ENCODE data around the gene ST3GAL3. TPM values are rescaled to one million over a fixed set of nuclear protein-coding genes. Genes with fewer than 3 reads are reported as not detected.

The ST3GAL3 gene
- polyA plus RNA-seq, 1 donor (not counting 4 experiments of a cell fraction or from before 2014, with no cell fraction given) = 10.0 TPM

- H3K9me1 ChIP-seq (ENCODE audit: control insufficient read depth, extremely low read depth, insufficient read depth, low read length) = no peaks in the 10 kb centered on the region
- FAIRE-seq = no peak
- no peak overlapping the region for H3K9ac ChIP-seq (ENCODE audit: control insufficient read depth, extremely low read depth, insufficient read depth, low read length)
- H3K79me2 ChIP-seq (ENCODE audit: control insufficient read depth, insufficient read depth, low read length) = no peaks in the 10 kb centered on the region
- no peak overlapping the region for H3K27ac ChIP-seq (ENCODE audit: control insufficient read depth, insufficient read depth, low read length)
- H3K4me2 ChIP-seq (ENCODE audit: control insufficient read depth, extremely low read depth, insufficient read depth, low read depth, low read length) = no peak overlapping the region
- no peak overlapping the region for H3K4me3 ChIP-seq (ENCODE audit: control insufficient read depth in 2 of 3, extremely low read depth in 1 of 3, insufficient read depth in 2 of 3, low read depth in 1 of 3, low read length in 3 of 3)
- no peaks in the 10 kb centered on the region for H4K20me1 ChIP-seq (ENCODE audit: control insufficient read depth, extremely low read depth, insufficient read depth, low read length)
- no peak overlapping the region for H2AFZ ChIP-seq (ENCODE audit: control insufficient read depth, low read length)
- no peak for TF ChIP-seq EZH2 (IDR thresholded peaks at IDR 0.05; ENCODE audit: low read length)
- TF ChIP-seq CTCF (optimal IDR thresholded peaks at IDR 0.05 in 1 of 3, IDR thresholded peaks at IDR 0.05 in 1 of 3, conservative IDR thresholded peaks at IDR 0.05 in 1 of 3; ENCODE audit: extremely low read depth in 1 of 3, insufficient read depth in 2 of 3, low read length in 3 of 3) = no peak
- H3K4me1 ChIP-seq (ENCODE audit: control insufficient read depth, extremely low read depth, insufficient read depth, low read length) = peaks cover 4% of the 10 kb centered on the region
- peaks cover 62 to 72% of the 10 kb centered on the region in 2 experiments for H3K36me3 ChIP-seq (ENCODE audit: control insufficient read depth in 2 of 2, extremely low read depth in 1 of 2, insufficient read depth in 2 of 2, low read length in 2 of 2)
- H3K9me3 ChIP-seq (ENCODE audit: control insufficient read depth, low read depth, low read length) = no peaks in the 10 kb centered on the region
- dilution Hi-C loops (cut with MboI; ENCODE audit: extremely low pct_ligation_motif_present, low sequenced_read_pairs) = no loop called here
- DNase-seq (ENCODE audit: low read depth, low spot score) = no peak
- no peaks in the 10 kb centered on the region for H3K27me3 ChIP-seq (ENCODE audit: control insufficient read depth, extremely low read depth, insufficient read depth, low read length)
Measured at GRCh38 chr1:43689289-43689688, 18.0 kb upstream of the ST3GAL3 start.

GRCh38 chr1:43691871-43692815 is 15.2 kb upstream of the ST3GAL3 start:
- FAIRE-seq (no peak), DNase-seq (ENCODE audit: low read depth, low spot score) (no peak)
- H2AFZ ChIP-seq (ENCODE audit: control insufficient read depth, low read length) = no peak overlapping the region
- H3K9me1 ChIP-seq (ENCODE audit: control insufficient read depth, extremely low read depth, insufficient read depth, low read length) = no peaks in the 10 kb centered on the region
- peaks cover 68 to 87% of the 10 kb centered on the region in 2 experiments for H3K36me3 ChIP-seq (ENCODE audit: control insufficient read depth in 2 of 2, extremely low read depth in 1 of 2, insufficient read depth in 2 of 2, low read length in 2 of 2)
- no peak for TF ChIP-seq CTCF (optimal IDR thresholded peaks at IDR 0.05 in 1 of 3, IDR thresholded peaks at IDR 0.05 in 1 of 3, conservative IDR thresholded peaks at IDR 0.05 in 1 of 3; ENCODE audit: extremely low read depth in 1 of 3, insufficient read depth in 2 of 3, low read length in 3 of 3)
- no peak for TF ChIP-seq EZH2 (IDR thresholded peaks at IDR 0.05; ENCODE audit: low read length)
- no peak overlapping the region for H3K4me2 ChIP-seq (ENCODE audit: control insufficient read depth, extremely low read depth, insufficient read depth, low read depth, low read length)
- H3K4me3 ChIP-seq (ENCODE audit: control insufficient read depth in 2 of 3, extremely low read depth in 1 of 3, insufficient read depth in 2 of 3, low read depth in 1 of 3, low read length in 3 of 3) = no peak overlapping the region
- no peaks in the 10 kb centered on the region for H4K20me1 ChIP-seq (ENCODE audit: control insufficient read depth, extremely low read depth, insufficient read depth, low read length)
- peaks cover 3% of the 10 kb centered on the region for H3K79me2 ChIP-seq (ENCODE audit: control insufficient read depth, insufficient read depth, low read length)
- H3K27ac ChIP-seq (ENCODE audit: control insufficient read depth, insufficient read depth, low read length) = no peak overlapping the region
- no peaks in the 10 kb centered on the region for H3K9me3 ChIP-seq (ENCODE audit: control insufficient read depth, low read depth, low read length)
- no peak overlapping the region for H3K9ac ChIP-seq (ENCODE audit: control insufficient read depth, extremely low read depth, insufficient read depth, low read length)
- H3K27me3 ChIP-seq (ENCODE audit: control insufficient read depth, extremely low read depth, insufficient read depth, low read length) = no peaks in the 10 kb centered on the region
- H3K4me1 ChIP-seq (ENCODE audit: control insufficient read depth, extremely low read depth, insufficient read depth, low read length) = peaks cover 4% of the 10 kb centered on the region
- dilution Hi-C loops (cut with MboI; ENCODE audit: extremely low pct_ligation_motif_present, low sequenced_read_pairs) = no loop called here

Measured in keratinocyte (primary cell).